ENCODE data around the gene NELFE.
"Not testable (repeated sequence)": the region's sequence is repeated elsewhere in the genome, so short reads cannot be mapped to it uniquely, and the experiment has no call there.

NELFE gene, protein sequence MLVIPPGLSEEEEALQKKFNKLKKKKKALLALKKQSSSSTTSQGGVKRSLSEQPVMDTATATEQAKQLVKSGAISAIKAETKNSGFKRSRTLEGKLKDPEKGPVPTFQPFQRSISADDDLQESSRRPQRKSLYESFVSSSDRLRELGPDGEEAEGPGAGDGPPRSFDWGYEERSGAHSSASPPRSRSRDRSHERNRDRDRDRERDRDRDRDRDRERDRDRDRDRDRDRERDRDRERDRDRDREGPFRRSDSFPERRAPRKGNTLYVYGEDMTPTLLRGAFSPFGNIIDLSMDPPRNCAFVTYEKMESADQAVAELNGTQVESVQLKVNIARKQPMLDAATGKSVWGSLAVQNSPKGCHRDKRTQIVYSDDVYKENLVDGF

GRCh38 chr6:31958741-31959739 lies at the start of gene NELFE, which contains the start of gene SKIC2:
NELFE (minus strand) TSS chr6:31958971; CDS start chr6:31958446, 525 bp downstream.
SKIC2 (plus strand) TSS chr6:31959175; CDS start chr6:31959193, 18 bp downstream.
- DNase-seq, result peak; percentile 95

GRCh38 chr6:32008037-32008436 lies 49.3 kb upstream of the NELFE start:
- not testable (repeated sequence) for DNase-seq

GRCh38 chr6:32007086-32007485 lies 48.3 kb upstream of the NELFE start:
- not testable (repeated sequence) for DNase-seq

GRCh38 chr6:32005991-32006529 lies 47.3 kb upstream of the NELFE start:
- DNase-seq, result not testable (repeated sequence)

- DNase-seq, result not testable (repeated sequence)
Observed at GRCh38 chr6:32005538-32005880, 46.7 kb upstream of the NELFE start.

GRCh38 chr6:32004864-32005537 lies 46.2 kb upstream of the NELFE start:
- DNase-seq, result not testable (repeated sequence)

- not testable (repeated sequence) for DNase-seq
Observed at GRCh38 chr6:32004393-32004792, 45.6 kb upstream of the NELFE start.

- not testable (repeated sequence) for DNase-seq
Observed at GRCh38 chr6:32003301-32003700, 44.5 kb upstream of the NELFE start.

DNA sequence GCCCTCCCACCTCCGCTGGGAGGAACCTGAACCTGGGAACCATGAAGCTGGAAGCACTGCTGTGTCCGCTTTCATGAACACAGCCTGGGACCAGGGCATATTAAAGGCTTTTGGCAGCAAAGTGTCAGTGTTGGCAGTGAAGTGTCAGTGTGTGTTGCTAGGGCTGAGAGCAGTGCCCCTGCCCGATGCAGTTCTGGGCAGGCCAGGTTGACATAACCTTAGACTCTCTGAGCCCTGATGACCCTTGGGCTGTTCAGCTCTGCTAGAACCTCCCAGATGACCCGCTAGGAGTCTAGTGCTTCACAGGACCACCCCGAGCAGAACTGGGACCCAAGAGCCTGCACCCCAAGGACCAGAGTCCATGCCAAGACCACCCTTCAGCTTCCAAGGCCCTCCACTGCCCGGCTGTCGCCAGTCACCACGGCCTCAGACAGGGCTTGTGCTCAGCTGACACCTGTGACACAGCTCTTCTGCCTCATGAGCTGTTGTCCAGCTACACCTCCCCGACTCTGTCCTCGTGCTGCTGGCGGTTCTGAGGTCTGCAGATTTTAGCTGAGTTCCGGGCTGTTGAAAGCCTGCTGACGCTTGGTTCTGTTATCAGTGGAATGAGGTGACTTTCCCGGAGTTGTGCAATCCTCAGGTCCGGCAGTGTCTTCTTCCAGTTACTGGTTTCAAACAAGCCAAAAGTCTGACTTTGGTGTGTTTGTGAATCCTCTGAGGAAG lies 43.9 kb upstream of the NELFE start:
- not testable (repeated sequence) for DNase-seq

- DNase-seq, result not testable (repeated sequence)
Observed at GRCh38 chr6:31996385-31996784, 37.6 kb upstream of the NELFE start.

GRCh38 chr6:31994421-31994820 lies 35.6 kb upstream of the NELFE start:
- DNase-seq, result not testable (repeated sequence)

DNA sequence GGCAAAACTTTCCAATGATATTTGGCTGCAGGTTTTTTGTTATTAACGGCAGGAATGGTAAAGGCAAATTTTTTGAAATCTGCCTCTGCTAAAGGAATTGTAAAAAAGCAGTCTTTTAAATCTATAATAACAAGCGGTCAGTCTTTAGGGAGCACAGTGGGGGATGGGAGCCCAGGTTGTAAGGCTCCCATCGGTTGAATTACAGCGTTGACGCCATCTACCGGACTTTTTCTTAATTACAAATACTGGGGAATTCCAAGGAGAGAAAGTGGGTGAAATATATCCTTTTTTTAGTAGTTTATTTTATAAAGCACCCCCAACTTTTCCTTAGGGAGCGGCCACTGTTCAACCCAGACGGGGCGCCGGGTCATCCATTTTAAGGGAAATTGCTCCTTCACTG lies 30.6 kb upstream of the NELFE start:
- DNase-seq, result not testable (repeated sequence)

- DNase-seq, result not testable (repeated sequence)
Observed at GRCh38 chr6:31981744-31982143, 23.0 kb upstream of the NELFE start, which contains the start of gene C4A. C4A (plus strand) TSS chr6:31982057; CDS start chr6:31982108, 51 bp downstream.

DNA sequence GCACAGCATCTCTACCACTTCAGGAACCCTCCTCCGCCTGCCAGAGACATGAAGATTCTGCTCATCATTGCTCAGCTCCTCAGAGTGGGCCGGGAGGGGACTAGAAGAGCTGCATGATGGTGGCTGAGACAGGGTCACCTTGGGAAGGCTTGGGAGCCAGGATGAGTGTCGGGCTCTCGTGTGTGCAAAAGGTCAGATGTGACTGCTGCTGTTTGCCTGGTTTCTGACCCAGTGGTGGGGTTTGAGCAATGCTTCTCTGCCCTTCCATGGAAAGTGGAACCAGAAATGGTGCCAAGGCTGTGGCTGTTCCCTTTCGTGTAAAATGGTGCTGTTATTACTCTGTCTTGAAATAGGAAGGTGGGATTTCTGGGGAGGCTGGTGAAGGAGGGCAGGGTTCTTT lies 22.2 kb upstream of the NELFE start:
- not testable (repeated sequence) for DNase-seq

DNA sequence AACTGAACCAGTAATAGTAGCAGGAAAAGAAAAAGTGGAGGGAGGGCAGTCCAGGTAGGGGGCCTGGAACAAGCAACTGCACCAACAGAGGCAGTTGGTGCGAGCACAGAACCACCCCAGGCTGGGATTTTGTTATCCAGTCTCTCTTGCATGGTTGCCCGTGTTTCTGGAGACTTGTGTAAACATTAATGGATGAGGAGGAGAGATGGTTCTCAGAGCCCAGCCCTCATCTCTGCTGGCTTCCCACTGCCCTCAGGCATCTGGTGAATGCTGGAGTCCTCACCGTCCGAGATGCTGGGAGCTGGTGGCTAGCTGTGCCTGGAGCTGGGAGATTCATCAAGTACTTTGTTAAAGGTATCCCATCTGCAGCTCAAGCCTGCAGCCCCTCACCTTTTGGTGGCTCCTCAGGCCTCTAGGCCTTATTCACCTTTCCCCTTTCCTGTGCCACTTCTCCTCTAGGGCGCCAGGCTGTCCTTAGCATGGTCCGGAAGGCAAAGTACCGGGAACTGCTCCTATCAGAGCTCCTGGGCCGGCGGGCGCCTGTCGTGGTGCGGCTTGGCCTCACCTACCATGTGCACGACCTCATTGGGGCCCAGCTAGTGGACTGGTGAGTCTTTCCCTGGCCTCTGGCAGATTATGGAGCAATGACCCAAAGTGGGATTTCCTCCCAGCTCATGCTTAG lies 21.6 kb upstream of the NELFE start:
- not testable (repeated sequence) for DNase-seq

GRCh38 chr6:31979238-31979898 lies 20.6 kb upstream of the NELFE start:
- DNase-seq, result no peak

DNA sequence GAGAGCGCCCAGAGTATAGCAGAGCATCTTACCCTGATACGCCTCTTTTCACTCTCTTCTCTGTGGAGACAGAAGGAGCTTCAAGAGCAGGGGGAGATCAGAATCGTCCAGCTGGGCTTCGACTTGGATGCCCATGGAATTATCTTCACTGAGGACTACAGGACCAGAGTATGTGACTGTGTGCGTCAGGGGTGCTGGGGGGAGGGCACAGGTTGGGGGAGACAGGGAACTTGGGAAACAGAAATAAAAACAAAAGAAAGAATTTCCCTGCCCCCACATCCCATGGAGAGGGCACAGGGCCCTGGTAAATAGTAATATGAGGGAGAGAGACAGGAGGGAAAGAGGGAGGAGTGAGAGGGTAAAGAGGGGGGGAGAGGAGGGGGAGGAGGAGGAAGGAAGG lies 20.1 kb upstream of the NELFE start:
- DNase-seq, result no peak

GRCh38 chr6:31977816-31978431 lies 19.2 kb upstream of the NELFE start:
- DNase-seq, result no peak

DNA sequence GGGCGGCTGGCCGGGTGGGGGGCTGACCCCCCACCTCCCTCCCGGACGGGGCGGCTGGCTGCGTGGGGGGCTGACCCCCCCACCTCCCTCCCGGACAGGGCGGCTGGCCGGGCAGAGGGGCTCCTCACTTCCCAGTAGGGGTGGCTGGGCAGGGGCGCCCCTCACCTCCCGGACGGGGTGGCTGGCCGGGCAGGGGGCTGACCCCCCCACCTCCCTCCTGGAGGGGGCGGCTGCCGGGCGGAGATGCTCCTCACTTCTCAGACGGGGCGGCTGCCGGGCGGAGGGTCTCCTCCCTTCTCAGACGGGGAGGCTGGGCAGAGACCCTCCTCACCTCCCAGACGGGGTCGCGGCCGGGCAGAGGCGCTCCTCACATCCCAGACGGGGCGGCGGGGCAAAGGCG lies 17.3 kb upstream of the NELFE start:
- not testable (repeated sequence) for DNase-seq

Data from DMS79 treated with DMSO at 0.1 percent for 48 hours (cell line).